ENCODE results near the gene FOXK1. TPM values are rescaled to one million over a fixed set of nuclear protein-coding genes. Genes with fewer than 3 reads are reported as not detected.

The FOXK1 gene
- total RNA-seq, 1 experiment from 2014 or later, result 50.8 TPM

DNA sequence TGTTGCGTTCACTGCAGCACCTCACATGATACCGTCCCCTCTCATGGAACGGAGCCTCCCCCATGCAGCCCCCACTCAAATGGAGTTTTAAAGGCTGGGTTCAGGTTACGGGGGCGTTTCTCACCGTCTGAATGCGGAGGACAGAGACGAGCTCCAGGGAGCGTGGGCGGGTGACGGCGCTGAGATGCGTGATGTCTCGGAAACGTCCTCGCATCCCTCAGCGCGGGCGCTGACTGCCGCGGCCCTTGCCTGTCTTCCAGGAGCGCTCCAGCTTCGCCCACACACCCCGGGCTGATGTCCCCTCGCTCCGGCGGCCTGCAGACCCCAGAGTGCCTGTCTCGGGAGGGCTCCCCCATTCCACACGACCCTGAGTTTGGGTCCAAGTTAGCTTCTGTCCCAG lies 76.7 kb downstream of the FOXK1 start:
- BruUV-seq (replicated peaks), result no TSS peak
- H3K36me3 ChIP-seq (ENCODE audit: control insufficient read depth, insufficient read depth, low read length), result peaks cover 1% of the 10 kb centered on the region
- H3K4me1 ChIP-seq, result no peaks in the 10 kb centered on the region
- H3K27me3 ChIP-seq (replicated peaks; ENCODE audit: control insufficient read depth, insufficient read depth, low read length), result no peaks in the 10 kb centered on the region
- ChIA-PET POLR2A (no interaction called here), CTCF (no interaction called here)
- Mint-ChIP-seq H3K27ac (ENCODE audit: unreplicated experiment) (no peak overlapping the region), H3K4me1 (ENCODE audit: low read depth, unreplicated experiment) (no peaks in the 10 kb centered on the region), H3K9me3 (ENCODE audit: unreplicated experiment) (no peaks in the 10 kb centered on the region), H3K27me3 (ENCODE audit: insufficient read depth, unreplicated experiment) (no peaks in the 10 kb centered on the region), H3K4me3 (ENCODE audit: unreplicated experiment) (no peak overlapping the region), H3K36me3 (ENCODE audit: insufficient read depth, unreplicated experiment) (peaks cover 95% of the 10 kb centered on the region)
- H3K9me3 ChIP-seq, result no peaks in the 10 kb centered on the region
- H3K4me3 ChIP-seq (ENCODE audit: low read depth, low read length), result no peak overlapping the region
- TF ChIP-seq, protein P1, sequence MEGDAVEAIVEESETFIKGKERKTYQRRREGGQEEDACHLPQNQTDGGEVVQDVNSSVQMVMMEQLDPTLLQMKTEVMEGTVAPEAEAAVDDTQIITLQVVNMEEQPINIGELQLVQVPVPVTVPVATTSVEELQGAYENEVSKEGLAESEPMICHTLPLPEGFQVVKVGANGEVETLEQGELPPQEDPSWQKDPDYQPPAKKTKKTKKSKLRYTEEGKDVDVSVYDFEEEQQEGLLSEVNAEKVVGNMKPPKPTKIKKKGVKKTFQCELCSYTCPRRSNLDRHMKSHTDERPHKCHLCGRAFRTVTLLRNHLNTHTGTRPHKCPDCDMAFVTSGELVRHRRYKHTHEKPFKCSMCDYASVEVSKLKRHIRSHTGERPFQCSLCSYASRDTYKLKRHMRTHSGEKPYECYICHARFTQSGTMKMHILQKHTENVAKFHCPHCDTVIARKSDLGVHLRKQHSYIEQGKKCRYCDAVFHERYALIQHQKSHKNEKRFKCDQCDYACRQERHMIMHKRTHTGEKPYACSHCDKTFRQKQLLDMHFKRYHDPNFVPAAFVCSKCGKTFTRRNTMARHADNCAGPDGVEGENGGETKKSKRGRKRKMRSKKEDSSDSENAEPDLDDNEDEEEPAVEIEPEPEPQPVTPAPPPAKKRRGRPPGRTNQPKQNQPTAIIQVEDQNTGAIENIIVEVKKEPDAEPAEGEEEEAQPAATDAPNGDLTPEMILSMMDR (IDR thresholded peaks at IDR 0.05; ENCODE audit: insufficient read depth in 1 of 2, low read depth in 1 of 2, low read length in 1 of 2, severe bottlenecking in 1 of 2, unreplicated experiment in 1 of 2), result no peak
- intact Hi-C loops (cut with micrococcal nuclease; ENCODE audit: unreplicated experiment), result no loop called here
- DNase-seq, result no peak

DNA sequence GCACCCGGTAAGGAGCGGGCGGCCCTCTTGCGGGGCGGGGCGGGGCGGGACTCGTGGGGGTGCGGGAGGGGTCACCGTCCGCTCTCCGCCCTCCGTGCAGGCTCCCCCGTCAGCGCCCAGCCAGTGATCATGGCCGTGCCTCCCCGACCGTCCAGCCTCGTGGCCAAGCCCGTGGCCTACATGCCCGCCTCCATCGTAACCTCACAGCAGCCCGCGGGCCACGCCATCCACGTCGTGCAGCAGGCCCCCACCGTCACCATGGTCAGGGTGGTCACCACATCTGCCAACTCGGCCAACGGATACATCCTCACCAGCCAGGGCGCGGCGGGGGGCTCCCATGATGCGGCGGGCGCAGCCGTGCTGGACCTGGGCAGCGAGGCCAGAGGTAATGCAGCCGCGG lies 77.1 kb downstream of the FOXK1 start:
- no peaks in the 10 kb centered on the region for H3K27me3 ChIP-seq (replicated peaks; ENCODE audit: control insufficient read depth, insufficient read depth, low read length)
- intact Hi-C loops (cut with micrococcal nuclease; ENCODE audit: unreplicated experiment), result no loop called here
- Mint-ChIP-seq H3K9me3 (ENCODE audit: unreplicated experiment) (no peaks in the 10 kb centered on the region), H3K4me1 (ENCODE audit: low read depth, unreplicated experiment) (no peaks in the 10 kb centered on the region), H3K4me3 (ENCODE audit: unreplicated experiment) (no peak overlapping the region), H3K27me3 (ENCODE audit: insufficient read depth, unreplicated experiment) (no peaks in the 10 kb centered on the region), H3K27ac (ENCODE audit: unreplicated experiment) (no peak overlapping the region), H3K36me3 (ENCODE audit: insufficient read depth, unreplicated experiment) (peaks cover 92% of the 10 kb centered on the region)
- no peaks in the 10 kb centered on the region for H3K4me1 ChIP-seq
- no peaks in the 10 kb centered on the region for H3K9me3 ChIP-seq
- H3K4me3 ChIP-seq (ENCODE audit: low read depth, low read length), result no peak overlapping the region
- CTCF ChIA-PET, result no interaction called here
- POLR2A ChIA-PET, result no interaction called here
- peaks cover 1% of the 10 kb centered on the region for H3K36me3 ChIP-seq (ENCODE audit: control insufficient read depth, insufficient read depth, low read length)
- TF ChIP-seq, protein P1 (IDR thresholded peaks at IDR 0.05; ENCODE audit: insufficient read depth in 1 of 2, low read depth in 1 of 2, low read length in 1 of 2, severe bottlenecking in 1 of 2, unreplicated experiment in 1 of 2), result no peak
- BruUV-seq (replicated peaks), result no TSS peak
- no peak for DNase-seq

DNA sequence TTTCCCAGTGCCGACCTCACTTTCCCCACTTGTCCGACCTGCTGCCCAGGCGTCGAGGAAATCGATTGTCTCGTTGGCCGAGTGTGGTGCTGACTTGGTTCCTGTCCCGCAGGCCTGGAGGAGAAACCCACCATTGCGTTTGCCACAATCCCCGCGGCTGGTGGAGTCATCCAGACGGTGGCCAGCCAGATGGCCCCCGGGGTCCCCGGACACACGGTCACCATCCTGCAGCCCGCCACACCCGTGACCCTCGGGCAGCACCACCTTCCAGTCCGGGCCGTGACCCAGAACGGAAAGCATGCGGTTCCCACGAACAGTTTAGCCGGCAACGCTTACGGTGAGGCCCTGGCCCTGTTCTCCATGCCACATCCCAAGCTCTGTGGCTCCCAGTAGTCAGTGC lies 78.9 kb downstream of the FOXK1 start:
- DNase-seq, result no peak
- peaks cover 91% of the 10 kb centered on the region for H3K36me3 Mint-ChIP-seq (ENCODE audit: insufficient read depth, unreplicated experiment)
- no peaks in the 10 kb centered on the region; the same call in none of the 2 replicates for H3K36me3 ChIP-seq (ENCODE audit: control insufficient read depth, insufficient read depth, low read length)

More for the DNA sequence above, 78.9 kb downstream of the FOXK1 start:
- no peak overlapping the region for H3K4me3 Mint-ChIP-seq (ENCODE audit: unreplicated experiment)
- H3K27me3 Mint-ChIP-seq (ENCODE audit: insufficient read depth, unreplicated experiment), result no peaks in the 10 kb centered on the region
- Histone ChIP-seq H3K4me1 (no peaks in the 10 kb centered on the region), H3K27me3 (replicated peaks; ENCODE audit: control insufficient read depth, insufficient read depth, low read length) (no peaks in the 10 kb centered on the region), H3K9me3 (no peaks in the 10 kb centered on the region), H3K4me3 (ENCODE audit: low read depth, low read length) (no peak overlapping the region)
- no peak overlapping the region for H3K27ac Mint-ChIP-seq (ENCODE audit: unreplicated experiment)
- no peaks in the 10 kb centered on the region for H3K9me3 Mint-ChIP-seq (ENCODE audit: unreplicated experiment)
- BruUV-seq (replicated peaks), result no TSS peak
- TF ChIP-seq, protein P1 (IDR thresholded peaks at IDR 0.05; ENCODE audit: insufficient read depth in 1 of 2, low read depth in 1 of 2, low read length in 1 of 2, severe bottlenecking in 1 of 2, unreplicated experiment in 1 of 2), result no peak
- H3K4me1 Mint-ChIP-seq (ENCODE audit: low read depth, unreplicated experiment), result no peaks in the 10 kb centered on the region
- ChIA-PET CTCF (no interaction called here), POLR2A (no interaction called here)
- intact Hi-C loops (cut with micrococcal nuclease; ENCODE audit: unreplicated experiment), result no loop called here

All from Caco-2 (cell line).